Activated naive CD8-positive, alpha-beta T cell (primary cell): ENCODE data around the gene TRAF7.

Experiments used
- H3K27ac Mint-ChIP-seq: one replicate; pipeline ENCODE4 v1.8.0; 2021; ENCODE audit warnings: mixed read lengths
- H3K27me3 Mint-ChIP-seq: one replicate; pipeline ENCODE4 v1.8.0; 2021; ENCODE audit warnings: mixed read lengths
- H3K36me3 Mint-ChIP-seq: one replicate; pipeline ENCODE4 v1.8.0; 2021; ENCODE audit warnings: mixed read lengths
- H3K4me1 Mint-ChIP-seq: one replicate; pipeline ENCODE4 v1.8.0; 2021; ENCODE audit warnings: low read depth, mixed read lengths
- H3K4me3 Mint-ChIP-seq: one replicate; pipeline ENCODE4 v1.8.0; 2021; ENCODE audit warnings: mild to moderate bottlenecking, mixed read lengths
- H3K9me3 Mint-ChIP-seq: one replicate; pipeline ENCODE4 v1.8.0; 2021; ENCODE audit warnings: low read depth, mixed read lengths

TRAF7 gene

DNA sequence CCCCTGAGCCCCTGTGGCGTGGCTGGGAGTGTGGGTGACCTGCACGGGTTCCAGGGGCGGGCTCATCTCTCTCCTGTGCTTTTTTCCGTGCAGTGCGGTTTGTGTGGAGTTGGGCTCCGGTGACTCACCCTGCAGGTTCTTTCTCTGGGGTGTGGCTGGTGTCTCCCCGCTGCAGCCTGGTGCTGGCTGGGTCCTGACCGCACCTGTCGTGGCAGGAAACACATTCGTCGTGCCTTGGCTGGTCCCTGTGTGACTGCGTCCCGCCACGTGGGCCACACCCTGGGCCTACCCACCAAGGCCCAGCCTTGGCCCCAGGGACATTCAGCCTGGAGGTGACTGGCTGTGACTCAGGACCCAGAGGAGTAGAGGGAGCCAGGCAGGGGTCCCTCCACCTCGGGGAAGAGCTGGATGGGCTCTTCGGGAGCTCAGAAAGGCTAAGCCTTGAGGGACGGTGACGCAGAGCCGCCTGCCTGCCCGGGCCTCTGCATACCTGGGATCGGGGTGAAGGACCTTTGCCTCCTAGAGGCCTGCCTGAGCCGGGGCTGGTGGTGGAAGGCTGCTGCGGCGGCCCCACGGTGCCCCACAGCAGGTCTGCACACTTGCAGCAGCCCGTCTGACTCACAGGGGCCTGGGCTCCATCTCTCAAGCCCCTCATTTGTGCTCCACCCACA is 7.8 kb downstream of the TRAF7 start:
- no peak overlapping the region for H3K27ac Mint-ChIP-seq
- peaks cover 3% of the 10 kb centered on the region for H3K4me1 Mint-ChIP-seq
- H3K36me3 Mint-ChIP-seq = no peaks in the 10 kb centered on the region
- H3K9me3 Mint-ChIP-seq = no peaks in the 10 kb centered on the region
- H3K4me3 Mint-ChIP-seq = no peak overlapping the region
- no peaks in the 10 kb centered on the region for H3K27me3 Mint-ChIP-seq

- H3K27ac Mint-ChIP-seq = no peak overlapping the region
- no peaks in the 10 kb centered on the region for H3K9me3 Mint-ChIP-seq
- no peaks in the 10 kb centered on the region for H3K36me3 Mint-ChIP-seq
- H3K4me3 Mint-ChIP-seq = no peak overlapping the region
- H3K4me1 Mint-ChIP-seq = no peaks in the 10 kb centered on the region
- H3K27me3 Mint-ChIP-seq = no peaks in the 10 kb centered on the region
Measured at GRCh38 chr16:2165861-2166260, 10.3 kb downstream of the TRAF7 start.

DNA sequence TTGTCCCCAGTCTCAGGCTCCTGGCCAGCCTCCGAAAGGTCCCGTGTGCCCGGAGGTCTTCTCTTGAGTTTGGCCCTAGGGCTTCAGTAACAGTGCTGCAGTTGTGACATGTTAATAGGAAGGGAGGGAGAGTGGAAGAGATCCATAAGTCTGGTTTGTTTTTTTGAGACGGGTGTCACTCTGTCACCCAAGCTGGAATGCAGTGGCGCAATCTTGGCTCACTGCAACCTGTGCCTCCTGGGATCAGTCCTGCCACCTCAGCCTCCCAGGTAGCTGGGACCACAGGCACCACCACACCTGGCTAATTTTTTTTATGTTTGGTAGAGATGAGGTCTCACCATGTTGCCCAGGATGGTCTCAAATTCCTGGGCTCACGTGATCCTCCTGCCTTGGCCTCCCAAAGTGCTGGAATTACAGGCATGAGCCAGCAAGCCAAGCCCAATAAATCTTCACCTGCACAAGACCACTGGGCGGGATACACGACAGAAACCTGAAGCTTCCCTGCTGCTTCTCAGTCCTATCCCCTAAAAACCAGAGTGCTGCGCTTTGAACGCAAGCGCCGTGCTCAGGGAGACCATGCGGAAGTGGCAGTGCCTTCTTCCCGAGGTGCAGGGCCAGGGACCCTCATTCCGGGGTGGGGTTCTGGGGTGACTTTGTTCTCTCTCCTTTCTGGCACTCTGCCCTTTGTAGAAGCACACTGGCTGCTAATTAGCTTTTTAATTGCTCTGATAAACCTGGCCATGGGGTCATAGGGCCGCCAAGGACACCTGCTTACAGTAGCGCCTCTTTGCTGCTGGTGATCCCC is 10.9 kb downstream of the TRAF7 start:
- Mint-ChIP-seq H3K36me3 (no peaks in the 10 kb centered on the region), H3K27me3 (no peaks in the 10 kb centered on the region), H3K27ac (no peak overlapping the region), H3K9me3 (no peaks in the 10 kb centered on the region), H3K4me1 (no peaks in the 10 kb centered on the region), H3K4me3 (no peak overlapping the region)

- H3K27me3 Mint-ChIP-seq = no peaks in the 10 kb centered on the region
- H3K9me3 Mint-ChIP-seq = no peaks in the 10 kb centered on the region
- no peaks in the 10 kb centered on the region for H3K4me1 Mint-ChIP-seq
- H3K36me3 Mint-ChIP-seq = no peaks in the 10 kb centered on the region
- no peak overlapping the region for H3K4me3 Mint-ChIP-seq
- H3K27ac Mint-ChIP-seq = no peak overlapping the region
Measured at GRCh38 chr16:2167068-2167638, 11.6 kb downstream of the TRAF7 start.

DNA sequence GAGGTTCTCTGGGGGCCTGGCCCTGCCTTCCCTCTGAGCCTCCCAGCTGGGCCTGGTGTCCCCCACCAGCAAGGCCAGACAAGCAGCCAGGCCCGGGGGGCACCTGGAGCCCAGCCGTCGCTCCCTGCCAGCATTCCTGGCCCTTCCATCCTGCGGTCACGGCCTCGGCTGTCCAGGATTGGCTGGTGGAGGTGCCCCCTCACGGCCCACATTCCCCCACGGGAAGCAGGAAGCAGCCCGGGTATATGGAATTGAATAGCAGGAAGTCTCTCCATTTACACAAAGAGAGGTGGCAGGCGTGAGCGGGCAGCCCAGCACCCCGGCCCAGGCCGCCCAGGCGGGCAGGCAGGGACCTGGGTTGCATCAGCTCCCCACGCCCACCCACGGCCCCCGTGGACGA is 14.5 kb downstream of the TRAF7 start:
- Mint-ChIP-seq H3K27ac (no peak overlapping the region), H3K36me3 (no peaks in the 10 kb centered on the region), H3K9me3 (no peaks in the 10 kb centered on the region), H3K4me1 (no peaks in the 10 kb centered on the region), H3K27me3 (no peaks in the 10 kb centered on the region), H3K4me3 (no peak overlapping the region)

DNA sequence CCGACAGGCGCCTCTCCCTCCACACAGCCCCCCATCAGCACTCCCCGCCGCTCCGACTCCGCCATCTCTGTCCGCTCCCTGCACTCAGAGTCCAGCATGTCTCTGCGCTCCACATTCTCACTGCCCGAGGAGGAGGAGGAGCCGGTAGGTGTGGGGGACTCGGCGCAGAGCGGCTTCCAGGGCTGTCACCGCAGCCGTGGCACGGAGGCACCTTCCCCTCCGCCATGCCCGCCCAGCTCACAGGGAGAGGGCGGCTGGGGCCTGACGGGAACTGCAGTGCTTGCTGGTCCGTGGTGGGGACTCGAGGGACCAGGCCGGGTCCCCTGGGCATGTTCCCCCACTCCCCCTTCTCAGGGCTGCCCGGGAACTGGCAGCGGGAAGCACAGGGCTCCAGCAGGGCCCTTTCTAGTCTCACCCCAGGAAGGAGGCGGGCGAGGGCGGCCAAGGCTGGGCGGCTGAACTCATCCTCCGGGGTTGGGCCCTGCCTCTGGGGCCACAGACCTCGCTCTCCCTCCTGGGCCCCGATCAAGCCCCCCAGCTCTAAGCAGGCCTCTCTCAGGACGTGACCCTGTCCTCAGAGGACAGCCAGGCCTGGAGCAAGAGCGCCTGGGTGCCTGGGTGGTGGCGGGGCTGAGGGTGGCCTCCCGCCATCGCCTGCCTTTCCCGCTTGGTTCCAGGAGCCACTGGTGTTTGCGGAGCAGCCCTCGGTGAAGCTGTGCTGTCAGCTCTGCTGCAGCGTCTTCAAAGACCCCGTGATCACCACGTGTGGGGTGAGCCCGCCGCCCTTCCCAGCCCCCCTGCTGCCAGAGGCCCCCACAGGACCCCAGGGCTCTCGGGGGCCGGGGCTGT is 15.2 kb downstream of the TRAF7 start:
- no peak overlapping the region for H3K27ac Mint-ChIP-seq
- H3K4me1 Mint-ChIP-seq = no peaks in the 10 kb centered on the region
- no peaks in the 10 kb centered on the region for H3K9me3 Mint-ChIP-seq
- H3K36me3 Mint-ChIP-seq = no peaks in the 10 kb centered on the region
- no peak overlapping the region for H3K4me3 Mint-ChIP-seq
- no peaks in the 10 kb centered on the region for H3K27me3 Mint-ChIP-seq

DNA sequence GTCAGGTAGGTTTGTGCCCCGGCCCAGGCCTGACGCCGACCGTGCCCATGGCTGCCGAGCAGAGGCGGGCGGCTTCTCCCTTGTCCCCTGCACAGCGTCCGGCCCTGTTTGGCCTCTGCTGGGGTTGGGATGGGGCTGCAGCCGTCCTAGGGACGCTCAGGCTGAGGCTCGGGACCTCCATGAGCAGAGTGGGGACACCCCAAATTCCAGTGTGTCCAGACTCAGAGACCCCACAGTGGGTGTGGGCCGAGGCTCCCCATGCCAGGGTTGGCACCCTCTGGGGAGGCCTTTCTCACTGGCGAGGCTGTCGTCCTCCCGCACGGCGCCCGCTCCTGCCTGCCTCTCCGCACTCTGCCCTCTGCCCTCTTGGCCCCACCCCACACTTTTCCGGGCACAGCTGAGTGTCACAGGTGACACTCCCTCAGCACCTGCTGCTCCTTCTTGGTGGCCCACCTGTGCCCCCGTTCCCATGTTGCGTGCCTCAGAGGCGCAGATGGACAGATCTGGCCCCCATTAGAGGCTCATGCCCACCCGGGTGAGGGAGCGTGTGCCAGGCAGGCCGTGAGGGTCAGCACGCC is 16.1 kb downstream of the TRAF7 start:
- no peaks in the 10 kb centered on the region for H3K9me3 Mint-ChIP-seq
- no peak overlapping the region for H3K4me3 Mint-ChIP-seq
- no peak overlapping the region for H3K27ac Mint-ChIP-seq
- H3K36me3 Mint-ChIP-seq = no peaks in the 10 kb centered on the region
- no peaks in the 10 kb centered on the region for H3K27me3 Mint-ChIP-seq
- H3K4me1 Mint-ChIP-seq = no peaks in the 10 kb centered on the region

- no peaks in the 10 kb centered on the region for H3K9me3 Mint-ChIP-seq
- H3K4me3 Mint-ChIP-seq = no peak overlapping the region
- H3K27ac Mint-ChIP-seq = no peak overlapping the region
- H3K27me3 Mint-ChIP-seq = no peaks in the 10 kb centered on the region
- no peaks in the 10 kb centered on the region for H3K36me3 Mint-ChIP-seq
- H3K4me1 Mint-ChIP-seq = no peaks in the 10 kb centered on the region
Measured at GRCh38 chr16:2172688-2173335, 17.2 kb downstream of the TRAF7 start.

DNA sequence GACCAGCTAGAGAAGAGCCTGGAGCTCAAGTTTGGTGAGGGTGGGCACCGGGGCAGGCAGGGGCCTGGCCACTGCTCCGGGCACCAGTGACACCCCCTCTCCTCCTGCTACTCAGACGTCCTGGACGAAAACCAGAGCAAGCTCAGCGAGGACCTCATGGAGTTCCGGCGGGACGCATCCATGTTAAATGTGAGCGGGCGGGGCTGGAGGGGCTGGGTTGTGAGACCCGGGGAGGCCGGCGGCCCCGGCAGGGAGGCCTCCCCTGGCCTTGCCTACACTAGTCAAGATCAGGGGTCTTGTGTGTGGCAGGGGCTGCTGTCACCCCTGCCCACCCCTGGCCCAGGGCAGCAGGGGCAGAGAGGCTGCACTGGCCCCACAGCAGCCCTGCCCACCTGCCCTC is 17.8 kb downstream of the TRAF7 start:
- Mint-ChIP-seq H3K27me3 (no peaks in the 10 kb centered on the region), H3K9me3 (no peaks in the 10 kb centered on the region), H3K27ac (no peak overlapping the region), H3K4me3 (no peak overlapping the region), H3K36me3 (no peaks in the 10 kb centered on the region), H3K4me1 (no peaks in the 10 kb centered on the region)

DNA sequence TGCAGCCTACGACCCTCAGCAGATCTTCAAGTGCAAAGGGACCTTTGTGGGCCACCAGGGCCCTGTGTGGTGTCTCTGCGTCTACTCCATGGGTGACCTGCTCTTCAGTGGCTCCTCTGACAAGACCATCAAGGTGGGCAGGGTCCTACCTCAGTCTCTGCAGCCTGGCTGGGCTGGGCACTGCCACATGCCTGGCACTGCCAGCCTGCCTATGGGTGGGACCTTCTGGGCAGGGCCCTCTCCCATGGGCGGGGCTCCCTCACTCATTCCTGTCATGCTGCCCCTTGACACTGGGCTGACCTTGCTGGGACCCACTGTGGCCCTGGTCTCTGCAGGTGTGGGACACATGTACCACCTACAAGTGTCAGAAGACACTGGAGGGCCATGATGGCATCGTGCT is 18.3 kb downstream of the TRAF7 start:
- H3K4me3 Mint-ChIP-seq = no peak overlapping the region
- H3K9me3 Mint-ChIP-seq = no peaks in the 10 kb centered on the region
- H3K27ac Mint-ChIP-seq = no peak overlapping the region
- no peaks in the 10 kb centered on the region for H3K4me1 Mint-ChIP-seq
- no peaks in the 10 kb centered on the region for H3K27me3 Mint-ChIP-seq
- no peaks in the 10 kb centered on the region for H3K36me3 Mint-ChIP-seq

GRCh38 chr16:2174396-2175131 is 19.0 kb downstream of the TRAF7 start:
- Mint-ChIP-seq H3K9me3 (no peaks in the 10 kb centered on the region), H3K4me1 (no peaks in the 10 kb centered on the region), H3K27ac (no peak overlapping the region), H3K36me3 (no peaks in the 10 kb centered on the region), H3K27me3 (no peaks in the 10 kb centered on the region), H3K4me3 (no peak overlapping the region)

GRCh38 chr16:2175454-2175853 is 19.9 kb downstream of the TRAF7 start:
- H3K9me3 Mint-ChIP-seq = no peaks in the 10 kb centered on the region
- no peak overlapping the region for H3K27ac Mint-ChIP-seq
- no peak overlapping the region for H3K4me3 Mint-ChIP-seq
- H3K27me3 Mint-ChIP-seq = no peaks in the 10 kb centered on the region
- no peaks in the 10 kb centered on the region for H3K36me3 Mint-ChIP-seq
- H3K4me1 Mint-ChIP-seq = no peaks in the 10 kb centered on the region

DNA sequence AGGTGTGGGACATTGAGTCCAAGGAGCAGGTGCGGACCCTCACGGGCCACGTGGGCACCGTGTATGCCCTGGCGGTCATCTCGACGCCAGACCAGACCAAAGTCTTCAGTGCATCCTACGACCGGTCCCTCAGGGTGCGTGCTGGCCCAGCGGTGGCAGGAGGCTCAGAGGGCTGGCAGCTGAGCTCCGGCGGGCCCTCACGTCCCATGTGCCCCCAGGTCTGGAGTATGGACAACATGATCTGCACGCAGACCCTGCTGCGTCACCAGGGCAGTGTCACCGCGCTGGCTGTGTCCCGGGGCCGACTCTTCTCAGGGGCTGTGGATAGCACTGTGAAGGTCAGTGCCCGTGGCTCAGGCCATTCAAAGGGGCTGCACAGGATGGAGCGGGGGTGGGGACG is 20.5 kb downstream of the TRAF7 start:
- Mint-ChIP-seq H3K36me3 (no peaks in the 10 kb centered on the region), H3K4me1 (no peaks in the 10 kb centered on the region), H3K27ac (no peak overlapping the region), H3K27me3 (no peaks in the 10 kb centered on the region), H3K4me3 (no peak overlapping the region), H3K9me3 (no peaks in the 10 kb centered on the region)

DNA sequence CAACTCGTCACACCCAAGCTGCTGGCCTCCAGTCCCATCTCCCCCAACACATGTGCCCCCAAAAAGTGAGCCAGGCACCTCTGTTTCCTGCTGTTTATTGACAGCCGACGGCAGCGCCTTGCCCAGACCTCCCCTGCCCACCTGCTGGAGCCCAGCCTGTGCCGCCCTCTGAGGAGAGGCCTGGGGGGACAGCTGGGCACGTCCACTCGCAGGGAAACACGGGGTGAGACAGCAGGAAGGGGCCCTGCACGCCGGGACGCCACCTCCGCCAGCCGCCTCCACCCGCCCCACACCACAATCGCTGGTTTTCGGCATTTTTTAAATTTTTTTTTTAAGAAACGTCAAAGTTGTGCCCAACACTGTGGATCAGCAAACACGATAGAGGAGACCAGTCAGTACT is 21.5 kb downstream of the TRAF7 start:
- Mint-ChIP-seq H3K27ac (no peak overlapping the region), H3K4me1 (no peaks in the 10 kb centered on the region), H3K27me3 (no peaks in the 10 kb centered on the region), H3K4me3 (no peak overlapping the region), H3K36me3 (no peaks in the 10 kb centered on the region), H3K9me3 (no peaks in the 10 kb centered on the region)
